GM12878 (cell line): Measurements from ENCODE around the gene LYPD8. TPM values are rescaled to one million over a fixed set of nuclear protein-coding genes. Genes with fewer than 3 reads are reported as not detected.

Experiments used
- ATAC-seq: fragments of 200-7000 bp; cut with Tn5 transposase; 3 replicates; pipeline ENCODE4 v1.9.1; 2020; ENCODE audit warnings: mild to moderate bottlenecking, moderate library complexity
- BruUV-seq: library from RNA; stranded (reverse); fragments of 400-500 nt; replicated peaks from 2 replicates; lab custom pipeline; 2021; lab: Mats Ljungman, UMichigan
- CTCF ChIA-PET: fragments of 300-600 bp; sonication (Branson Sonifier 250); formaldehyde crosslinking; extraction: SDS; loops from one replicate; lab custom pipeline; 2021; ENCODE audit warnings: inconsistent platforms; lab: Yijun Ruan, JAX
- POLR2A ChIA-PET: fragments of 350-600 bp; formaldehyde crosslinking; extraction: SDS; loops from one replicate; lab custom pipeline; 2021; ENCODE audit warnings: inconsistent platforms; lab: Charles Lee
- RAD21 ChIA-PET: fragments of 300-600 bp; sonication (Branson Sonifier 250); formaldehyde crosslinking; loops from one replicate; lab custom pipeline; 2023; ENCODE audit warnings: antibody characterized with exemption; ENCODE audit not compliant: unreplicated experiment; lab: Charles Lee
- SMC1A ChIA-PET: fragments of 300-600 bp; sonication (Branson Sonifier 250); formaldehyde crosslinking; loops from one replicate; lab custom pipeline; 2023; ENCODE audit not compliant: unreplicated experiment, uncharacterized antibody; lab: Charles Lee
- DNase-seq: peaks from one replicate; pipeline ENCODE4 v3.0.0-alpha.2; 2011; ENCODE audit warnings: low read depth, low spot score
- FAIRE-seq: peaks from 3 replicates; lab custom pipeline; 2011; peaks lifted over from hg19 to GRCh38; lab: Jason Lieb, UNC
- H2AFZ ChIP-seq: 2 replicates; pipeline ENCODE4 v1.6.0; 2011; ENCODE audit warnings: low read depth, low read length, control low read depth; ENCODE audit not compliant: control insufficient read depth
- H3K27ac ChIP-seq: 2 replicates; pipeline ENCODE4 v1.5.1; 2011; ENCODE audit warnings: control low read depth; ENCODE audit not compliant: control insufficient read depth, insufficient read depth
- H3K27me3 ChIP-seq, 2 experiments: replicated peaks in 1 of 2; 2 replicates each; pipeline versions ENCODE4 v1.6.0 to v1.6.1; 2011; ENCODE audit warnings: low read length in 1 of 2; ENCODE audit not compliant: control insufficient read depth in 2 of 2, insufficient read depth in 2 of 2
- H3K36me3 ChIP-seq, 2 experiments: 2 replicates each; pipeline ENCODE4 v1.5.1; 2011; ENCODE audit warnings: low read length in 1 of 2; ENCODE audit not compliant: control insufficient read depth in 2 of 2, insufficient read depth in 2 of 2
- H3K4me1 ChIP-seq: 2 replicates; pipeline ENCODE4 v1.6.1; 2011; ENCODE audit warnings: mild to moderate bottlenecking, low read length, moderate library complexity, mixed read lengths; ENCODE audit not compliant: control insufficient read depth, insufficient read depth
- H3K4me2 ChIP-seq: 2 replicates; pipeline ENCODE4 v1.6.0; 2011; ENCODE audit warnings: control low read depth; ENCODE audit not compliant: control insufficient read depth, insufficient read depth
- H3K4me3 ChIP-seq: fragments of 200-600 bp; sonication (generic); 2 replicates; pipeline ENCODE4 v1.5.1; 2016
- H3K79me2 ChIP-seq: 2 replicates; pipeline ENCODE4 v1.6.0; 2011; ENCODE audit warnings: low read length; ENCODE audit not compliant: control insufficient read depth, insufficient read depth
- H3K9ac ChIP-seq: 2 replicates; pipeline ENCODE4 v1.8.0; 2011; ENCODE audit warnings: low read length, control low read depth, mixed read lengths; ENCODE audit not compliant: control insufficient read depth, insufficient read depth
- H3K9me3 ChIP-seq: replicated peaks from 3 replicates; pipeline ENCODE4 v1.5.1; 2011; ENCODE audit warnings: mild to moderate bottlenecking, low read length; ENCODE audit not compliant: control insufficient read depth, insufficient read depth
- H4K20me1 ChIP-seq: 2 replicates; pipeline ENCODE4 v1.6.0; 2011; ENCODE audit not compliant: control insufficient read depth, insufficient read depth
- CHD1 ChIP-seq: IDR thresholded peaks from 2 replicates; pipeline ENCODE4 v1.6.1; 2012; ENCODE audit warnings: low read depth, low read length, improper control_type of control experiment
- HDGF ChIP-seq: fragments of 450-650 bp; IDR thresholded peaks from 2 replicates; pipeline ENCODE4 v1.6.1; 2016; ENCODE audit warnings: antibody characterized with exemption
- JUND ChIP-seq: IDR thresholded peaks from 2 replicates; pipeline ENCODE4 v1.6.1; 2012; ENCODE audit warnings: low read depth, mild to moderate bottlenecking, low read length, improper control_type of control experiment, moderate library complexity
- KDM1A ChIP-seq: fragments of 200-600 bp; sonication (generic); IDR thresholded peaks from 2 replicates; pipeline ENCODE4 v1.6.1; 2016; ENCODE audit warnings: borderline replicate concordance
- RFX5 ChIP-seq: IDR thresholded peaks from 2 replicates; pipeline ENCODE4 v1.6.1; 2011; ENCODE audit warnings: low read depth, low read length, improper control_type of control experiment
- SRF ChIP-seq, 2 experiments: IDR thresholded peaks; 2 replicates each; pipeline ENCODE4 v1.6.1; 2011; ENCODE audit warnings: low read depth in 2 of 2, low read length in 2 of 2, mild to moderate bottlenecking in 1 of 2, moderate library complexity in 1 of 2
- WGBS: methylation state at CpG from one replicate; pipeline ENCODE4 v1.1.6; 2016; ENCODE audit warnings: low lambda C conversion rate; ENCODE audit not compliant: insufficient replicate concordance, insufficient coverage; ENCODE audit errors: missing lambda C conversion rate; 5-methylcytosine and 5-hydroxymethylcytosine counted together
- in situ Hi-C: fragments of 300-500 bp; cut with MboI; formaldehyde crosslinking; loops from 9 replicates; pipeline ENCODE4 v1.14.3; 2018; ENCODE audit warnings: mixed read lengths
- intact Hi-C: fragments of 100-400 bp; cut with micrococcal nuclease; formaldehyde crosslinking; loops from one replicate; pipeline ENCODE4 v1.14.2; 2022; ENCODE audit not compliant: unreplicated experiment
- polyA plus RNA-seq, 11 experiments: library from polyadenylated mRNA; depleted of rRNA in 4 of 11; unstranded in 6 of 11; stranded (reverse) in 5 of 11; fragments of >200 nt; fragmentation: Nextera tagmentation in 4 of 11; fragmentation: Illumina TruSeq in 1 of 11; extraction: Ambion mirVana in 4 of 11; extraction: Trizol in 1 of 11; gene quantifications; 1 replicate in 1 of 11; 2 replicates in 10 of 11; pipeline versions ENCODE4 v1.2.1 to v1.2.3, GENCODE V29; 2011 to 2016; ENCODE audit warnings: inconsistent platforms in 2 of 11, missing spikeins in 2 of 11, low read depth in 1 of 11
- total RNA-seq, 4 experiments: library from RNA; depleted of rRNA in 3 of 4; stranded (reverse); fragments of >200 nt in 3 of 4; fragmentation: Illumina TruSeq in 1 of 4; extraction: Trizol in 1 of 4; gene quantifications; 2 replicates each; pipeline versions ENCODE4 v1.2.1 to v1.2.3, GENCODE V29; 2013 to 2021

The LYPD8 gene
- total and polyA plus RNA-seq, 10 of the 15 experiments (the other 5 are each of a cell fraction or from before 2014, with no cell fraction given): 0.13 to 0.40 (median 0.18) TPM; not detected in 7

DNA sequence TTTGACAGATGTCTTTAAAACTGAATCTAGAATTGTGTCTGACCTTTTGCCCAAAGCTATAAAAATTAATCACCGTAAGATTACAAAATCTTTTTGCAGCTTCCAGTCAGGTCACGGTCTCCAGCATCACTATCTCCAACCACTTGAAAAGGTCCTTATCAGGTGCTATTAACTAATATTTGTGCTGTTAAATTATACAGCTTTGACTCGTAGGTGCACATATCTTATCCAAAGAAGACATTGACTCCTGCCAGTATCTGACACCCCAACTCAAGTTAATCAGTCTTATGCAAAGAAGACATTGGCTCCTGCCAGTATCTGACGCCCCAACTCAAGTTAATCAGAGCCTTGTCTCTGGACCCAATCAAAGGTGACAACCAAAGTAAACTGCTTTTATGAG, 19.9 kb upstream of the LYPD8 start:
- Histone ChIP-seq H3K27me3 (no peaks in the 10 kb centered on the region), H3K4me1 (no peaks in the 10 kb centered on the region), H3K79me2 (no peaks in the 10 kb centered on the region), H4K20me1 (no peaks in the 10 kb centered on the region), H3K9ac (no peak overlapping the region), H3K9me3 (peaks cover 5% of the 10 kb centered on the region; the same call in 2 of the 3 replicates), H3K27ac (no peak overlapping the region), H2AFZ (no peak overlapping the region), H3K4me2 (no peak overlapping the region), H3K4me3 (no peak overlapping the region), H3K36me3 (no peaks in the 10 kb centered on the region)
- ATAC-seq (no peak), FAIRE-seq (no peak), DNase-seq (no peak)
- SMC1A ChIA-PET: no interaction called here
- RAD21 ChIA-PET: no interaction called here
- WGBS: 43% methylated on average over 4 of the region's 4 CpGs
- in situ Hi-C loops: no loop called here
- CTCF ChIA-PET: interaction anchor here (1.0 kb wide), 1 partner anchor 25 kb away, joined by 3 read pairs; no protein-coding TSS in a partner anchor
- intact Hi-C loops: no loop called here
- TF ChIP-seq JUND: no peak
- no peak for TF ChIP-seq SRF (IDR thresholded peaks at IDR 0.05; ENCODE audit: low read depth in 2 of 2, low read length in 2 of 2)
- TF ChIP-seq KDM1A: no peak
- no peak for TF ChIP-seq HDGF
- POLR2A ChIA-PET: no interaction called here
- no TSS peak for BruUV-seq

GRCh38 chr1:248759644-248760043, 4.1 kb upstream of the LYPD8 start:
- 59% methylated on average over 3 of the region's 3 CpGs for WGBS
- Histone ChIP-seq H3K27ac (no peak overlapping the region), H4K20me1 (no peaks in the 10 kb centered on the region), H3K4me1 (no peaks in the 10 kb centered on the region), H3K9ac (no peak overlapping the region), H3K36me3 (no peaks in the 10 kb centered on the region), H3K79me2 (no peaks in the 10 kb centered on the region), H2AFZ (no peak overlapping the region), H3K4me2 (no peak overlapping the region), H3K9me3 (no peaks in the 10 kb centered on the region), H3K4me3 (no peak overlapping the region), H3K27me3 (no peaks in the 10 kb centered on the region)
- BruUV-seq: no TSS peak
- TF ChIP-seq RFX5 (no peak), CHD1 (no peak)
- POLR2A ChIA-PET: no interaction called here
- DNase-seq (no peak), ATAC-seq (no peak), FAIRE-seq (no peak)
- in situ Hi-C loops: no loop called here
- CTCF ChIA-PET: no interaction called here
- intact Hi-C loops: loop anchor here (5.0 kb wide), 1 partner anchor 33 kb away; no protein-coding TSS in a partner anchor
- SMC1A ChIA-PET: no interaction called here
- RAD21 ChIA-PET: no interaction called here
